ENCODE data around the gene IVD.

IVD gene

DNA sequence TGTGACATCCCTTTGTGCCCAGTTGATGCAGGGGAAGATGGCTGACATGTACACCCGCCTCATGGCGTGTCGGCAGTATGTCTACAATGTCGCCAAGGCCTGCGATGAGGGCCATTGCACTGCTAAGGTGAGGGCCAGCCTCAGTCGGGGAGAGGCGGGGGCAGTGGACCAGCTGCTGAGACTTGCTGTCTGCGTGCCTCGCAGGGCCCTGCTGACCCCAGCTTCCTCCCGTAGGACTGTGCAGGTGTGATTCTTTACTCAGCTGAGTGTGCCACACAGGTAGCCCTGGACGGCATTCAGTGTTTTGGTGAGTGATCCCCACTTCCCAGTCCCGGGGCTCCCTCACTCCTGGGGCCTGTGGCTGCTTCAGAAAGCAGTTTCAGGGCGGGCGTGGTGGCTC is 10.5 kb downstream of the IVD start:
- DNase-seq = no peak

DNA sequence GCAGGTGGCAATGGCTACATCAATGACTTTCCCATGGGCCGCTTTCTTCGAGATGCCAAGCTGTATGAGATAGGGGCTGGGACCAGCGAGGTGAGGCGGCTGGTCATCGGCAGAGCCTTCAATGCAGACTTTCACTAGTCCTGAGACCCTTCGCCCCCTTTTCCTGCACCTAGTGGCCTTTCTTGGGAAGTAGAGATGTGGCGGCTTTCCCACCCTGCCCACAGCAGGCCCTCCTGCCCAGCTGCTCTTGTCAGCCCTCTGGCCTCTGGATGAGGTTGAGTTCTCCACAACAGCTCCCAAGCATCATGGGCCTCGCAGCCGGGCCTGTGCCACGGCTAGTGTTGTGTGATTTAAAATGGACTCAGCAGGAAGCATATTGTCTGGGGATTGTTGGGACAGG is 12.5 kb downstream of the IVD start:
- no peak for DNase-seq

DNA sequence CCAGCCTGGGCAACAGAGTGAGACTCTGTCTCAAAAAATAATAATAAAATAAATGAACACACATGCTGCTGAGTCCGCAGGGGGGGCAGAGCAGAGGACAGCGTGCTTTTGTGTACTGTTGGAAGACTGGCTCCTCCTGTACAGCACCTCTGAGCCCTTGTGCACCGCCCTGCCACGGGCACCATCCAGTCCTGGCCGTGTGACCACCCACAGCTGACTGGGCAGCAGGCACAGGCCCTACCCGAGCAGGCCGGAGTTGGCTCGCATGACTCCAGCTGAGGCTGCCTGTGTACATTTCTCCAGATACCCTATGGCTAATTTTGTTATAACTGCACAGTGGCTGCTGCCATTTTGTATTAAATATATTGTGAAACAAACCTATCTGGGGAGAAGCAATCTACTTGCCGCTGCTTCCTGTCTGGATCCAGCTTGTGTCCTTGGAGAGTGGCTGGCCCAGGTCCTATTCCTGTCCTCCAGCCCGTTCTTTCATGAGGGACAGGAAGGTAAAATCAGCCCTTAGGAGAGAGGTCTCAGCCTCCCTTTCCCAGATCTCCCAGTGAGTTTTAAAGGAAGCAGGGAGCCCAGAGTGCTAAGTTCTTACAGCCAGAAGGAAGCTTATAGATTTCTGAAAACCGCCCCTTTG is 14.6 kb downstream of the IVD start:
- no peak for DNase-seq

DNA sequence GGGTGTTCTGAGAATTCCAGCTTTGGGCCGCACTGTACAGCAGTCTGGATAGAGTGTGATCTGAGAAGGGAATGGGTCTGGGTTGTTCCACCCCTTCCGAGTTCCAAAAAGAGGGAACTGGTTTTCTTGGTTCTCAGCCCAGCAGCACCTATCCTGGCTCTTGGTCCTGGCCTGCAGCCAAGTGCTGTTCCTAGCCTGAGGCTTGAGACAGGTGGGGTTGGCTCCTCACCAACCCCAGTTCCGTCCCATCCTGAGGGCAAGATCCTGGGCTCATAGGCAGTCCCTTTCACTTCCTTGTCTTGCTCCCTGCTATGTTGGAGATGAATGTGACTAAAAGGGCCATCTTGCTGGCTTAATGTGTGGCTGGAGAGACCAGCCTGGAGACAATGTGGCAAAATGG is 15.2 kb downstream of the IVD start:
- DNase-seq = peak; percentile 54

DNA sequence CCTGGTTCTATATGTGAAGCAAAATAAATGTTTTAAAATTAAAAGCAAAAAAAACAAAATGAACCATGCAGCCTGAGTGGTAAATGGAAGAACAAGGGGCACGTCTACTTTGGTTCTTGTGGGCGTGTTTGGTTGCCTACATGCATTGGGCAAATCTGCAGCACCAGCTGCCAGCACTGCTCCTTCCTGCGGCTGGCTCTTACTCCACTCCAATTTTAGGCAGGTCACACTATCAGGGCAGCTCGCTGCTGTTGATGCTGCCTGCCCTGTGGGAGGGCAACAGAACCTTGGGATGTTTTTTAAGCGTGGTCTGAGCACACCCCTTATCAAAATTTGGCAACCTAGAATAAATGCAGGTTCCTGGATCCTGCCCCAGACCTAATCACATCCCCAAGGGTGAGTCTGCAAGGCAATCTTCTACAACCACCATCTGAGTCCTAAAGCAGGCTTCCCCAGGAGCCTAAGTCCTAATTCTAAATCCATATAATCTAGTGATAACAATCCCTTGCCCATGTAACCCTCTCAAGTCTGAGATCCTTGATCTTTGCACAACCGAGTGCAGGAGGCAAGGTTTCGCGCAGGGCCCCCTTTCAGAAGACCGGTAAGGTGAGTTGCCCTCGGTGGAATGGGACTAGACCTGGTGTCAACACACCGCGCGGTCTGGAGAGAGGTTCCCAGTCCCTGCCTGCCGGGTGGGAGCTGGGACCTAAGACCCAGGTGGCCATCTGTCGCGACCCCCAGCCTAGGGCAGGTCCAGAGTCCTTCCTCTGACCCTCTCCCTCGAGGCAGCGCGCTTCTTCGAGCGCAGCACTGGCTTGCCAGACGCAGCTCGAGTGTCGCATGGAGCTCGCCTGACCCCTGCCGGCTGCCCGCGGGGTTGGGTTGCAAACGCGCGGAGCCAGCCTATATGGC is 15.9 kb downstream of the IVD start:
- no peak for DNase-seq

DNA sequence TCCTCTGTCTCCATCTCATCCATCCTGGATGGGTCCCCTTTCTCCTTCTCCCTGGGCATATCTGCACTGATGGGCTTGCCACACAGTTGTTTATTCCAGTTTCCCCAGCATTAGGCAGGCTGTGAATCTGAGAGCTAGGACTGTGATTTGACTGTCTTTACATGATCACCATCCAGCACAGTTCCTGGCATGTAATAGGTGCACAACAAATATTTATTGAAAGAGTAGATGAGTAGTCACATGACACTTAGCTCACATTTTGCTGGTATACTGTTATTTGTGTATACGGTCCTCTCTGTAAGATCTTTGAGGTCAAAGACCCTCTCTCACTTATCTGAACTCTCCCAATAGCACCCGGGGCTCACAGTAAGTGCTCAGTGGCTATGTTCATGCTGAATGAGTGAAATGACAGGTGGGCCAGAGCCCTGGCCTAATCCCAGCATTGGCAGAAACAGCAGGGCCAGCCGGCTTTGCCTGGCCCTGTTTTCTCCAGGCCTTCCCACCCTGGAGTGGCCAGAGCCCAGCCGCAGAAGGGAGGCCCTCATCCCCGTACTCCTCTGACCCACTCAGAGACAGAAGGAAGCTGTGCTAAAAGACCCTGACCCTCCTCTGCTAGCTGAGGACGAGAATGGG is 19.0 kb downstream of the IVD start:
- DNase-seq = no peak

DNA sequence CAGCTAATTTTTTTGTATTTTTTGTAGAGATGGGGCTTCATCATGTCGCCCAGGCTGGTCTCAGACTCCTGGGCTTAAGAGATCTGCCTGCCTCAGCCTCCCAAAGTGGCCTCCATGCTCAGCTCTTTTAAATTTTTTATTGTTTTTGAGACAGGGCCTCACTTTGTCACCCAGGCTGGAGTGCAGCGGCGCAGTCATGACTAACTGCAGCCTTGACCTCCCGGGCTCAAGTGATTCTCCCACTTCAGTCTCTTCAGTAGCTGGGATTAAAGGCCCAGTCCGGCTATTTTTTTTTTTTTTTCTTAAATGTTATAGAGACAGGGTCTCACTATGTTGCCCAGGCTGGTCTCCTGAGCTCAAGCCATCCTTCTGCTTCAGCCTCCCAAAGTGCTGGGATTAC is 20.1 kb downstream of the IVD start:
- DNase-seq = no peak

DNA sequence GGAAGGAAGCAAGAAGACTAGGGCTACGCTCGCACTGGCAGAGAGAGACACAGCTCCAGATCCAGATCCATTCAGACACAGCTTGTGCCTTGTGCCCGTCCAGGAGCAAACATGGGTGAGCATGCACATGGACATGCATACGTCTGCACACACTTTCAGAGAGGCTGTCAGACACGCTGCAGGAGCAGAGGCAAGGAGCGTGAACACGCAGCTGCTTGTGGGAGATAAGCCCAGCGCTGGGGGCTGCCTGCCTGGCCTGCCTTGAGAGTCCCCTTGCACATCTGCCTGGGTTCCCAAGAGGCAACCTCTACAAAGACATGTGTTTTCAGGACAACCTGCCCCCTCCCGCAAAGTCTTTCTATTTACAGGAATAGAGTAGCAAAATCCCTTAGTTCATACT is 21.6 kb downstream of the IVD start:
- DNase-seq = no peak

DNA sequence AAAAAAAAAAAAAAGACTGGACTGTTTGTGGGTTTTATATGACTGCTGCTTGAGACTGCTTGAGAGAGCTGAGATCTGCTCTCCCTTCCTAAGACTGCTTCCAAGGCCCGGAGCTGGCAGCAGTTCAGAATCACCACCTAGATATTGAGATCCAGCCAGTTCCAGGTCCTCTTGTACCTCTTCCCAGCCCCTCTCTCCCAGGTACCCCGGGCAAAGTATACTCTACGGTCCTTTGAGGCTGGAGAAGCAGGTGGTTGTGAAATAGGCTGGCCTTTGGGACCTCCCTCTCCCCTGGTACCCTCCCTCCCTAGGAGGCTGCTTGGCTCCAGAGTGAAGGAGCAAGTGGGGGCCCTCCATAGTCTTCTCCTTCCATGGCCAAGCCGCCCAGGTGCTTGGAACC is 22.6 kb downstream of the IVD start:
- DNase-seq = no peak

DNA sequence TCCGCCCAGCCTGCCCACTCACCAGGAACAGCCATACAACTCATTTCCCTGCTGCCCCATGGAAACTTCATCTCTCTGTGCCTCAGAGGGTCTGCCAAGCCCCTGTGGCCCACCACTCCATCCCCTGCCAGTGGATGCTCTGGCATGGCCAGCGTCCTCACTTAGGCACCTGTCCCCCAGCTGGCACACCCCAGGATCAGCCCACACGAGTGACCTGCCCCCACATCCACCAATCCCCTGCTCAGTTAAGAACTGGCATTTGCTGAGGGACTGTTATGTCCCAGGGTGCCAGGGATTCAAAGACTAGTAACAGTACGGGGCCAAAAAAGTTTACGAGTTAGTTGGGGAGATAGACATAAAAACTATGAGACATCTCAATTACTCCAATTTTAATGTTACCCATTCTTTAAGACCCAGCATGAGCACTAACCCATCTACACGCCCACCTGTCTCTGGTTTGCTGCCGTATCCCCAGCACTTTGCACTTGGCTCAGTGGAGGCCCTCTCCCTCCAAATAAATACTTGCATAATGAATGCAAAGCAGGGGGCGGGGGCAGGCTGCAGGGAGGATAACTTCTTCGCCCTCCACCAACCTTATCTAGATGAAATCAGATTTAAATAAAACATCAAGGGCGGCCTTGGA is 23.6 kb downstream of the IVD start:
- no peak for DNase-seq

DNA sequence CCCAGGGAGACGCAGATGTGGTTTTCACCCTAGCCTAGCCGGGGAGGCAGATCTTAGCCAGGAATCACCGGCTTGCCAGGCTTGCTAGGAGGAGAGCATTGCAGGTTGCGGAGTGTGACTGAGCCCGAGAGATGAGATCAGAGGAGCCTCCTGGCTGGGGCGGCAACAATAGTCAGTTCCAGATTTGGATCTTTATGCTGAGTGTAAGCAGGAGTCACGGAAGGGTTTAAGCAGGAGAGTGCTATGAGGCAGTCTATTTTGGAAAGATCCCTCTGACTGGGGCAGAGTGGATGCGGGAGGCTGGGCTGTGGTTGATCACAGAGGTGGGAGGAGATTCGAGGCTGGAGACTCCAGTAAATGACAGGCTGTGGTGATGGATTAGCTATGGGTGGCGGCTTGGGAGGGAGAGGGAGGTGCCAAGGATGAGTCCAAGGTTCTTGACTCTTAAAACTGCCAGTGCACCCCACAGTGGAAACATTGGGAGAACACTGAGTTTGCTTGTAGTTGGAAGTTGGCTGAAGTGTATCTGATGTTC is 24.7 kb downstream of the IVD start:
- DNase-seq = no peak

DNA sequence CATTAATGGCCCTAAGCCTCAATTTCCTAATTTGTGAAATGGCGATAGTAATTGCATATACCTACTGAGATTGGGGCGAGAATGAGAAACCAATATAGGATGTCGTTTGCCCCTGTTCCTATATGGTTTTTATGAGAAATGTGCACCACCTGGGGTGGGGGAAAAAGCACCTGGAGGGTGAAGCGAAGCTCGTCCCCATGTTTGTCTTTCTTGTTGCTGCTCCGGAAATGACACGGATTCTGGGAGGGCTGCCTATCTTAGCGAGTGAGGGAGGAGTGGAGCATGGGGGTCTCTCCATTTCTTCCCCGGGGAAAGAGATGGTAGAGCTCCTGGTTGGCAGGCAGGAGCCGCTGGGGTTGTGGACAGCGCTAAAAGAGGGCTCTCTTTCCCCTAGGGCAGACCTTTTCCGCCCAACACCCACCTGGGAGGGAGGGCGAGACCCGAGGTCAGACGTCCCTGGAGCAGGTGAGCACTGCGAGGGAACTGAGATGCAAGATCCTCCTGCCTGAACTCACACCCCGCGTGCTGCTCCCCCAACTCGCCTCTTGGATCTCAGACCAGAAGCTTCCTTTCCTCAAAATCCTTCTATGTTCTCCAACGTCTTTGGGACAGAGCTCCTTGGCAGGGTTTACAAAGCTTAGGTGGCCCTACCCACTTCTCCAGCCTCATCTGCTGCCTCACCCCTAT is 29.6 kb downstream of the IVD start:
- no peak for DNase-seq

DNA sequence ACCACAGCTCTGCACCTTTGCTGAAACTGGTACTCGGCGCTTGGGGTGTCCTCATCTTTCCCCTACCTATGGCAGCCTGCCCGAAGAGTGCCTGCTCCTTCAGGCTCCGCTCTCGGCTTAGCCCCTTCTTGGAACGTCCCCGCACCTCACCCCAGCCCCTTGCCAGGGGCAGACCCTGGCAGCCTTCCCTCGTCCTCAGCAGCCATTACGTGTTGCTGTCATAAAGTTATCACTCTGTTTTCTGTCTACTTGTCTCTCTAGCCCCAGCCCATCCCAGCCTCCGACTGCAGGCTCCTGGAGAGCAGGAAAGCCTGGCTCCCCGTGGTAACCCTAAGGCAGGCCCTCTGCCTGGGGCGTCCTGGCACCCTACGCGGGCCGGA is 30.1 kb downstream of the IVD start:
- DNase-seq = no peak

DNA sequence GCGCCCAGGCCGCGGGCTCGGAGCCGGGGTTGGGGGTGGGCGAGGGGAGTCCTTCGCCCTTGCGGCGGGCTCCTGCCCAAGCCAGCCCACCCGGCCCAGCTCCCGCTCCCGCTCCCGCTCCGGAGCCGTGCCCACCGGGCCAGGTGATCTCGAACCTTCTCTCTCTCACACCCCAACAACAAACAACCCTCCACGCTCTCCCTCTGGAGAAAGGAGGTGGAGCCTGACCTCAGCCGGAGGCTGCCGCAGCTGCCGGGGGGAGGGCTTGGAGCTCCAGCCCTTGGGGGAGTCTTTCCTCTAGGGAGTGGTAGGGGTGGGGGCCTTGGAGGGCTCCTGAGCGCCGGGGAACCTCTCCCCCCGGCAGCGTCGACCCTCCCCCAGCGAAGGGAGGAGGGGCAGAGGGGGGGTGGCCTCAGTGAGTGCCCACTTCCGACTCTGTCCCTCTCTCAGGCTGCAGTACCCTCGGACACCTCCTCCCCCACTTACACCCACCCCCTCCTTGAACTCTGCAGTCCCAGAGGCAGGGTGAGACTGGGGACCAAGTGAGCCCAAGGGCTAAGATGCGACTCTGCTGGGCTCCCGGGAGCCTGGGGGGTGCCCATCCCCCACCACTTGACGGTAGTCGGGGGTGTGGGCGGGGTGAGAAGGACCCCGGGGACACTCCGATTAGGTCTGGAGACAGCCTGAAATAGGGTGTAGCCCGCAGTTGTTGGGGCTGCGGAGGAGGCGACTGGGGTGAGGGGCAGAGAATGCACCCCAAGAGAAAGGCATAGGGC is 30.7 kb downstream of the IVD start:
- no peak for DNase-seq

DNA sequence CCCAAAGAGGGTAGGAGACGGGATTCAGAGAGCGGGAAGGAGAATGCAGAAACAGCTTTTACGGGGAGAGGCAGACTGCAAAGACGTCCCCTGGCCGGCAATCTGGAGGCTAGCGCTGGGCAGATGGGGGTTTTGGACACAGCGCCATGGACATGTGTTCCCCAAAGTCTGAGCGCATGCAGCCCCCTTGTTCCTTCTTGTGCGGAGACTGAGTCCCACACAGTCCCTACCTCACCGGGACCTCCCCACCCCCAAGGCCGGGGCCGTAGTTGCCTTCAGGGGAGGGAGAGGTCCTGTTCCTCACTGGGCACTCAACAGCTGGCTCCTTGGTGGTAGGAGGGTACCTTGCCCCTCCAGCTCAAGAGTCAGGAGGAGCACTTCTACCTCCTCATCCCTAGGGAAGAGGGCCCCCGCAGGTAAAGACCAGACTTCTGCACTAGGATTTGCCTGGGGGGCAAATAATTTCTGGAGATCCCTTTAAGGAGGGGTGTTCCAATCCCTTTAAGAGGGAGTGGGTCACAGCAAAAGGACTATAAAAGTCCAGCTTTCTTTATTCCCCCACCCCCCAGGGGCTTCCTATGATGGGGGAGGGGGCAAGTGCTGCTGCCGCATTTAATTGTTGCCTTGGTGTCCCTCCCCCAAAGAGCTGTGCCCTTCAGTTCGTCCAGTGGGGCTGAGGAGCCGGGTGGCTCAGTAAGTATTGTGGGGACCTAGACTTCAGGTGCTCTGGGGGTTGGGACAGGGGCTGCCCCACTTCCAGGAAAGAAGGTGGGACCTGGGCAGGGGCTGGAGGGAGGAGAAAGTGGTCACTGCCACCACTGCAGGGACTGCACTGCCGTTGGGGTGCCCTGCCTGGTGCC is 31.5 kb downstream of the IVD start:
- no peak for DNase-seq

DNA sequence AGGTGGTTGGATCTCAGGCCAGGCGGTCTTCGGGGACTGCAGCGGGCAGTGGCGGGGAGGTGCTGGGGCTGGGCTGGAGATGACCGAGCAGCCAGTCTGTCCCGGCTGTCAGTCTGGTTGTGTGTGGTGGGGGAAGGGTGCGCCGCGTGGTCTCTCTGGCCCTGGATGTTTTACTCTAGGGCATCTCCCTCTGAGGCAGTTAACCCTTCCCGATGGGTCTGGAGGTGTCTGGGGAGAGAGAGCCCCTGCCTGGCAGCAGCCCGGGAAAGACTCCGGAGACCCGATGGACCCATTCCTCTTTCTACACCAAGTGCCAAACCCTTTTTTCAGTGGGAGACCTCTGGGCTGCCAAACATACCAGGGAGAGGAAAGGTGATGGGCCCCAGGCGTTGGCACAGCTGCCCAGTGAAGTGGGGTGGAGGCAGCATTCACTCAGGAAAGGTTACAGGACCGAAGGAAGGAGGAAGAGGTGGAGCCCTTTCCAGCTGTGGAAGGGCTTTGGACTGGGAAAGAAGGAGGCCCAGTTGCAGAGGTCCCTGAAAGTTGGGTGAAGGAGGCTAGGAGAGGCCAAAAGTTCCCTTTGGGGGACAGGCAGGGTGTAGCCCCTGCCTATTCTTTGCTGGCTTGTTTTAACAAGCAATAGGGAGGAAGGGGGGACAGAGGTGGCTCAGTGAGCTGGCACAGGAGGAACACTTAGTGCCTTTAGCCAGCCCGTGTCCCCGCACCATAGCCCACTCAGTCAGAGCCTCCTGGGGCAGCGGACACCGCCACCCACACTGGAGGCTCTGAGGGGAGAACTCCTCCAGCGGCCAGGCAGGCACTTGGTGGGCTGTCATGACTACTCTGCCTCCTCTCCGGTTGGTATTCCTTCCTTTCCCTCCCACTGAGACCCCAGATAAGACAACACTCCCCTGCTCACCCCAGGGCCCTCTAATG is 32.4 kb downstream of the IVD start:
- DNase-seq = no peak

DNA sequence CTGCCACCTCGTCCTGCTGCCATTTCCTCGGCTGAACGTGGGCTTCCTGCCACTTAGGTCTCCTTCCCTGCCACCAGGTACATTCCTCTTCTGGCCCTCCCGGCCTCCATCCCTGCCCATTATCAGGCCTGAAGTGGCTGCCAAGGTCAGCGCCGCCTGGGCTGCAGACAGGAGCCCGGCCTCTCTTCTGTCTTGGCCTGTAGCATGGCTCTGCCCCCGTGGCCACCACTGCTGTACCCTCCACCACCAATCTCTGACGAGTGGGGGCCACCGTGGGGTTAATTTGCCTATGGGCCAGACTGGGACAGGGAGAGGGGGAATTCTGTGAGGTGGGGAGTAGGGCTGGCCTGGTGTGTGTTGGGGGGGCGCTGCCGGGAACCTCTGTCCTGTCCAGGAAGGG is 33.1 kb downstream of the IVD start:
- DNase-seq = no peak

DNA sequence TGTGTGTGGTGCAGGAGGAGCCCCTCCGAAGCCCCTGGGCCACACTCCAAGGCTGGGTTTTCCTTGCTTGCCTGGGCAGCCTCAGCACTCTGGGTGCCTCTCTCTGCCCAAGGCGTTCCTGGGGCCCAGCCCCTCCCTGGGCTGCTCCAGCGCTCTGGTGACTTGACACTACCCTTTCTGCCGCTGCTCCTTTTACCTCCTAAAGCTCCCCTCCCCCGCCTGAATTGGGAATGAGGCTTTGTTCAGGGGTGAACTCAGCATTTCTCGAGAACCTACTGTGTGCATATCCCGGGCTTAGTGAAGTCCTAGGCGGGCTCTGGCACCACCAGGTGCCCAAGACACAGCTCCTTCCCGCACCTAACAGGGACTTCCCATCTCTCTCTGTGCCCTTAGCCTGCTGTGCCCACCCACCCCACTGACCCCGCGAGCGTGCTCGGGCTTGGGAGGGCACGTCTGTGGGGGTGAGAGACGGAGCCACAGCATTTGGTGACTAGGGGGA is 33.9 kb downstream of the IVD start:
- no peak for DNase-seq

DNA sequence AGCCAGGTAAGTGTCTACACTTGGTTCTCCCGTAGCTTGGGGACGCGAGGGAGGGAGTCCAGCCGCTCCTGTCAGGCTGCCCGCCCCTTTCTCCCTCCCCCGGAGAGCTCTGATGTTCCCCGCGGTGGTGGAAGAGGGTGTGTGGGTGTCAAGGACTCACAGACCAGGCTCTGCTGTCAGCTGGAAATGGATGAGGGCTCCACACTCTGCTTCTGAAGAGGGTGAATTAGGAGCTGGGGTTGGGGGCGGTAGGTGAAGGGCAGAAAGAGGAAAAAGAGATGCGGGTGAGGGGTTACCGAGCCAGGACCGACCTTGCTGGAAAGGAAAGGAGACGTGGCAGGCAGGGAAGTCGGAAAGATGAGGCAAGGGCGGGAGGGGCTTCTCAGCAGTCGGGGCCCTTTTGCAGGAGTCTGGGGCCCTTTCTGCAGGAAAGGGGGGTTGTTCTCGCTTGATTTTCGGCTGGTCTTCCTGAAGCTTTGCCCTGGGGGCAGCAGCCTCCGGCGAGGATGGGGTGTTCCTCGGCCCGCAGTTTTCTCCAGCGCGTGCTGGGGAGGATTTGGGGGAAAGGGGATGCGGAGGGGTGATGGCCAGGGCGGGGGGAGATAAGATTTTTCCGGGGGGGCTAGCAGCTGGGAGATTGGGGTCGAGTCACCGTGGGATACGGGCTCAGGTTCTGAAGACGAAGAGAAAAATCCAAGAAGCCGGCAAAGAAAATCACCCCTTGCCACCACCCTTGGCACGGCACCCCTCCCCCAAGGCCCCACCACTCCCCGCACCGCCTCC is 34.6 kb downstream of the IVD start:
- no peak for DNase-seq
